KOPT-K1 (cell line): ENCODE results near the gene SERPINA3.

Source experiments
- H3K27ac ChIP-seq: fragments of 200-600 bp; sonication (generic); 2 replicates; pipeline ENCODE4 v1.5.1; 2016; ENCODE audit warnings: antibody characterized with exemption, mild to moderate bottlenecking, low read depth, low read length; ENCODE audit not compliant: poor library complexity, severe bottlenecking
- H3K36me3 ChIP-seq: fragments of 200-600 bp; sonication (generic); 2 replicates; pipeline ENCODE4 v1.5.1; 2017; ENCODE audit warnings: antibody characterized with exemption, mild to moderate bottlenecking, low read length, moderate library complexity; ENCODE audit not compliant: insufficient read depth
- H3K9me3 ChIP-seq: fragments of 200-600 bp; sonication (generic); 2 replicates; pipeline ENCODE4 v1.5.1; 2017; ENCODE audit warnings: antibody characterized with exemption, low read length, mild to moderate bottlenecking; ENCODE audit not compliant: insufficient read depth, poor library complexity, severe bottlenecking

The SERPINA3 gene

DNA sequence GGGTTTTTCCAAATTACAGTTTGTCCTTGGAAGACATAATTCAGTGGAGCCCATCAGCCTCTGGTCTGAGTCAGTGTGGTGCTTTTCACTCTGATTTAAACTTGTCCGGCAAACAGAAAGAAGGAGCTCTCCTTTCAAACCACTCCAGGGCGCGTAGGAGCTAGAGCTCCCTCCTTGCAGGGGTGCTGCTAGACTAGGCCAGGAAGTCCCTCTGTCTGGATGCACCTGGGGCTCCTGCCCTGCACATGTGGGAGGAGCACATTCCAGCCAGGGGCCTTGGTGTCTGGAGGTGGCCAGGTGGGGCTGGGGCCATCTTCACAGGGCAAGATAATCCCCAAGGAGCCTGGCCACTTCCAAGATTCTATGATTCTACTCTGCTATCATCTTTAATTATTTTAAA is 3.1 kb downstream of the SERPINA3 start:
- H3K27ac ChIP-seq = no peak overlapping the region
- H3K9me3 ChIP-seq = peaks cover 21% of the 10 kb centered on the region
- no peaks in the 10 kb centered on the region for H3K36me3 ChIP-seq

DNA sequence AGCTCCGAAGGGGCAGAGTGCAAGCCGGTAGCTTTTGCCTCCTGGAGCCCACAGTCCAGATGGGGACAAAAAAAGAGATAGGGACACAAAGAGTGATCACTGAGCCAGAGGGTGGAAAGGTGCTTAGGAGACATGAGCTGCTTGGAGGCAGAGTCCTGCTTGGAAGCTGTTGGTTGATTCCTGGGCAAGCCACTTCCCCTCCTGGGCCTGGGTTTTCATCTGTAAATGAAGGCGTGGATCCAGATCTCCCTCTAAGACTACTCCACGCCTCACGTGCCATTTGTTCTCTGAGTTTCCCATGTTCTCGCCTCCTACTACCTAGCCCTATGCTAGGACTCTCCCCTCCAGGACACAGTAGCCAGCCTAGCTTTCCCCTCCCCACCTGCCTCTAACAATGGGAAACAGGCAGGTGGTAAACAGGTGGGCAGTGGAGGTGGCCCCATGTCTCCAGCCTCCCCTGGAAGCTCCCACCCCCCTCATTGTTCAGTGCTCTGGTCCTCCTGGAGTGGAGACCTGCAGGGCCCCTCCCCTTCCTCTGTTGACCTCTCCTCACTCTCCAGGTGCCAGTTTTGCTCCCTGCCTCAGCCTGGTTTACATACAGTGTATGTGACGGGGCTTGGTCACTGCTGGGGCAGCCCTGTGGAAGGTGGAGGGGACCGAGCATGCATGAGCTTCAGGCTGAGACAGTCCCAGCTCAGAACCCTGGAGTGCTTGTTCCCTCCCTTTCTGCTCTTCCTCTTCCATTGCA is 3.8 kb downstream of the SERPINA3 start:
- Histone ChIP-seq H3K27ac (no peak overlapping the region), H3K36me3 (no peaks in the 10 kb centered on the region), H3K9me3 (peaks cover 21% of the 10 kb centered on the region)

DNA sequence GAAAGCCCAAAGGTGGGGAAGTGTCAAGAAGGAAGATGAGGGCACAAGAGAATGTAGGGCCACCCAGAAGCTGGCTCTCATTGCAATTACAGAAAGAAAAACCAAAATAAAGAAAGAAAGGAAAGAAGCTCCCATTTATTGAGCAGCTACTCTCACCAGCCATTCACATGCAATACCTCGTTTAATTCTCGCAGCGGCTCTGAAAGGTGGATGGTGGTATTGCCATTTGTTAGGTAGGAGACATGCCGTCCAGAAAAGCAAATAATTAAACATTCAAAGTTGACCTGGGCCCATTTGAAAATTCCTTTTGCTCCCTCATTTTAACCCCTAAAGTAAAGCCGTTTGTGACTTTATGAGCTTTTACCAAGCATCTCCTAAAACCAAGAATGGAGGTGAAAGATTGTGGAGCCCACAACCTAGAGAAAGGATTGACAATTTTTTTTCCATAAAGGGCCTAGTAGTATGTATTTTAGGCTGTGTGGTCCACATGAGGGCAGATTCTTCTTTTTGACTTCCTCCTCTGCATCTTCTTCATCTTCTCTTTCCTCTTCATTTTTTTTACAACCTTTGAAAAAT is 5.3 kb downstream of the SERPINA3 start:
- Histone ChIP-seq H3K36me3 (no peaks in the 10 kb centered on the region), H3K27ac (no peak overlapping the region)

DNA sequence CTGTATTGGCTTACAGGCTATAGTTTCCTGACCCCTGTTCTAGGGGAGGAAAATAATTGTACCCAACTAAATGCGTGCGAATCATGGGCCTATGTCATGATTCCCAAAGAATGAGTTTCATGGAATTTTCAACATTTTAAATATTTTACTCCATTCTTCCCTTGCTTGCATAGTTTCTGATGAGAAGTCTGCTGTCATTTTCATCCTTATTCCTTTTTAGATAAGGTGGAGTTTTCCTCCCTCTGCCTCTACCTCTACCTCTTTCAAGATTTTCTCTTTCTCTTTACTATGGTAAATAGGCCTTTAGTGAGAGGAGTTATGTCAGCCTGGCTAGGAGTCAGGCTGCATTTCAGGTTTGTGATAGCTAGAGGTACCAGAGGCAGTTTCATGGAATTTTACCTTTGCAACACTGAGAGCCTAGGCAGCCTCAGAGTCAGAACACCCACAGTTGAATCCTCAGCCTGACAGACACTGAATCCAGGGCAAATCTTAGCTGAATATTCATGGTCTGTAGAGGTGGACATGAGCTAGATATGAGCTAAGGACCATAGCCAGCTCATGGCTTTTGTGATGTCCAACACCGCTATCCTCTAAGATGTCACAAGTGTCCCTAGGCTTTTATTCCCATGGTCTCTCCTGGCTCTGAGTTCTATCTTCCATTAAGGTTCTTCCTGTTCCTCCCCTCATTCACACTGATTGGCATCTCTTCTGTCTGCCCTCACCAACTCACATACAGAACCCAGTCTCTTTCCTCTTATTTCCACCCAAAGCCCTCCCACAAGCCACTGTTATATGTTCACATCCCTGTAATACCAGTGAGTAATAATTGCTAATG is 6.0 kb downstream of the SERPINA3 start:
- H3K36me3 ChIP-seq = no peaks in the 10 kb centered on the region
- peaks cover 21% of the 10 kb centered on the region for H3K9me3 ChIP-seq
- no peak overlapping the region for H3K27ac ChIP-seq

More for the DNA sequence above, 5.3 kb downstream of the SERPINA3 start:
- H3K9me3 ChIP-seq = peaks cover 21% of the 10 kb centered on the region

DNA sequence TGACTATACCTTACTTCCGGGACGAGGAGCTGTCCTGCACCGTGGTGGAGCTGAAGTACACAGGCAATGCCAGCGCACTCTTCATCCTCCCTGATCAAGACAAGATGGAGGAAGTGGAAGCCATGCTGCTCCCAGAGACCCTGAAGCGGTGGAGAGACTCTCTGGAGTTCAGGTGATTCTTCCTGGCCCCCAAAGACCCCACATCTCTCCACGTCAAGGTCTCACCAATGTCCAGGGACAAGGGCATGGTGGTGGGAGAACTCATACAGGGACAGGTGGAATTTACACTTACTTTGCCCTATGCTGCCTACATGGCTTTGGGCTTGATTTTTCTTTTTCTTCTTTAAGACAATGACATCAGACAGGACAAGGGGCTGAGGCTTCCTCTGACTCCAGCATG is 7.1 kb downstream of the SERPINA3 start:
- peaks cover 21% of the 10 kb centered on the region for H3K9me3 ChIP-seq
- H3K27ac ChIP-seq = no peak overlapping the region
- H3K36me3 ChIP-seq = no peaks in the 10 kb centered on the region

DNA sequence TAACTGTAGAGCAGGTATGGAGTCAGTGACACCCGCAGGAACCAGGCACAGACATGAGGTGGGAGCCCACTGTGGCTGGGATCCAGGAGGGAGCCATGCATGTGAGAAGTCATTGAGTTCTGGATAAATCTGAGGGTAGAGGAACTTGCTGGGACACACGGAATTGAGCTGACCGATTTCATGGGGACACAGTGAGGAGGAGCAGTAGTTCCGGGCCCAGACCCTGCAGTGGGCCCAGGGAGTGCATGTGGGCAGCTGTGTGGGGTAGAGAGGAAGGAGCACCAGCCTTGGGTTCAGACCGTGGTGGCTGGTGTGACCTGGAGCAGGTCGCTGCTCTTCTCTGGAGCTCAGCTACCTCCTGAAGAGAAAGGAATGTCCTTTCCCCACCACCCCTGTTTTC is 8.4 kb downstream of the SERPINA3 start:
- no peaks in the 10 kb centered on the region for H3K36me3 ChIP-seq
- peaks cover 21% of the 10 kb centered on the region for H3K9me3 ChIP-seq
- no peak overlapping the region for H3K27ac ChIP-seq

DNA sequence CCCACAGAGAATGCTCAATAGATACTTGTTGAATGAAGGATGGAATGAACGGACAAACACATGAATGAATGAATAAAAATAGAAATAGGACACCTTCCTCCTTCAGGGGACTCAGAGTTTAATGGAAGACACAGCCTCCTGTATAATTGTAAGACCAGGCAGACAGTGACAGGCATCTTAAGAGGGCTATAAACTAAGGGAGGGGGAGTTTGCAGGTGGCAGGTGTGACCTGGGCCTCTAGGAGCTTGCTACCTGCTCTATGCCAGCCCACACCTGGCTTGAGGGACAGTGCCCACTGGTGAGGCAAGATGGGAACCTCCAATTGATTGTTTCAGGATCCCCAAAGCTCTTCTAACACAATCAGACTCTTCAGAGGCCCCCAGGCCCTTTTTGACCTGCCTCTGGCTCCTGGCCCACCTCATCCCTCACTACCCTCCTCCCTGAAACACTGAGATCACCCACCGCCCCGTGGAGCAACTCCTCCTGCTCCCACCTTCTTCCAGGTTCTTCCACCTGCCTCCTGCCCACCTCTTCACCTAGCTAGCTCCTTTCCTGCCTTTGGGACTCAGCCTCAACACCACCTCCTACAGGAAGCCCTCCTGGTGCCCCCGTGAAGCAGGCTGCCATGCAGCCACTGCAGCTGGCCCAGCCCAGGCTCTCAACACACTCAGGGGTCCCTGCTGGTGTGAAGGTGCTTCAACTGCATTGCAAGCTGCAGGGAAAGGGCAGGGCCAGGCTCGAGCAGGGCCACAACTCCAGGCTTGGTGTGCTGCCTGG is 9.4 kb downstream of the SERPINA3 start:
- peaks cover 21% of the 10 kb centered on the region for H3K9me3 ChIP-seq
- H3K36me3 ChIP-seq = no peaks in the 10 kb centered on the region
- no peak overlapping the region for H3K27ac ChIP-seq

DNA sequence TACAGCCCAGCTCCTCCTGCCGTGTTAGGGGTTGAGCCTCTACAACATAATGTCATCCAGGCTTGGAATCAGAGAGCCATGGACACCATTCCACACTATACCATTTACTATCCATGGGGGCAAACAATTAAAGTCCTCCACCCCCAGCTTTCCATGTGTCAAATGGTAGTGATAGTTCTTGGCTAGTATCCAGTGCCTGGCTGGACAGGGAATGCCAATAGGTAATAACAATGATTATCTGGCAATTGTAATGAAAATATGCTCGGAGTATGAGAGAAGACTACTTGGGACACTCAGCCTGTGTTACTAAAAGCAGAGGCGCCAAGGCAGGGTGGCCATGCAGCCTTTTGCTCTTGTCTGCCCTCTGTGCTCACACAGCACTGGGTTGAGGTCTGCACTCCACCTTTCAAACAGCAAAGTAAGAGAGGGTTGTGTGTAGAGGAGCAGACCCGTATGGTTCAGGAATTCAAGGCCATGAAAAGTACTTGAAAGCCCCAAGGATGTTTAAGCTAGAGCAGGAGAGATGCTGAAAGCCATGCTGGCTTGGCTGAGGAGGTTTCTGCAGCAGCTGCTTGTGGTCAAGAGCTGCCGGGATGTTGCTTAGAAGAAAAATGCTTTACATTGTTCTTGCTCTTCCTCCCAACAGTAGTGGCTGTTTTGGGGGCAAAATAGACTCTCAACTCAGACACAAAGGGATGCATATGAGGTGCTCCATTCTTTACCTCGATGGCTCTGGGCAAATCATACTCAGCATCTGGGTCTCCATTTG is 10.6 kb downstream of the SERPINA3 start:
- H3K36me3 ChIP-seq = no peaks in the 10 kb centered on the region
- H3K9me3 ChIP-seq = peaks cover 12% of the 10 kb centered on the region
- H3K27ac ChIP-seq = no peak overlapping the region

DNA sequence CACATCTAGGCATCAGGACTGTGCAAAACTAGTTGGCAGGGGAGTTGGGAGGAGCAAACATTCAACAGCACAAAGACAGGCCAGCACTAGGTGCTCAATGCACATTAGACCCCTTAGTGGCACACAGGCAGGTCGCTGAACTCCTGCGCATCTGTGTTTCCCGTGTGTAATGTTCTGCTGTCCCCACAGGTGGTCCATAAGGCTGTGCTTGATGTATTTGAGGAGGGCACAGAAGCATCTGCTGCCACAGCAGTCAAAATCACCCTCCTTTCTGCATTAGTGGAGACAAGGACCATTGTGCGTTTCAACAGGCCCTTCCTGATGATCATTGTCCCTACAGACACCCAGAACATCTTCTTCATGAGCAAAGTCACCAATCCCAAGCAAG is 11.2 kb downstream of the SERPINA3 start:
- Histone ChIP-seq H3K9me3 (peaks cover 7% of the 10 kb centered on the region), H3K27ac (no peak overlapping the region), H3K36me3 (no peaks in the 10 kb centered on the region)

DNA sequence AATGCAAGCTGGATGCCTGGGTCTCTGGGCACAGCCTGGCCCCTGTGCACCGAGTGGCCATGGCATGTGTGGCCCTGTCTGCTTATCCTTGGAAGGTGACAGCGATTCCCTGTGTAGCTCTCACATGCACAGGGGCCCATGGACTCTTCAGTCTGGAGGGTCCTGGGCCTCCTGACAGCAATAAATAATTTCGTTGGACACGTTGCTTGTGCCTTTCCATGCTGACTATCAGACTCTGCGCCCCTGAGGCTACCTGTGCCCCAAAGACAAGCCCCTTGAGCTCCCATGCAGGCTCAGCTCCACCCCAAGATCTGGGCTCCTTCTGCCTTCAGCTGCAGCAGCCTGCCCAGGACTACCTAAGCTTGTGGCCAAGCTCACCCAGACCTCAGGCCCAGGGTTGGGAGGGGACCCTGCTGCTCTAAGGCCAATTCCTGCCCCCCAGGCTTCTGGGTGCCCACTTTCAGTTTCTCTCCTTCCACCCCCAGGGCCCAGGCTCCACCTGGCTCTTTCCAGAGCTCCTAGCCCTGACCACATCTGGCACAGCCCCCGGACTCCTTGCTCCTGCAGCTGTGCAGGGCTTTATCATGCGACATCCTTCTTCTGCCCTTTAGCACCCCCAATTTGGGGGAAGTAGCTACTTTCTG is 11.8 kb downstream of the SERPINA3 start:
- Histone ChIP-seq H3K9me3 (peaks cover under 1% of the 10 kb centered on the region), H3K27ac (no peak overlapping the region), H3K36me3 (no peaks in the 10 kb centered on the region)

DNA sequence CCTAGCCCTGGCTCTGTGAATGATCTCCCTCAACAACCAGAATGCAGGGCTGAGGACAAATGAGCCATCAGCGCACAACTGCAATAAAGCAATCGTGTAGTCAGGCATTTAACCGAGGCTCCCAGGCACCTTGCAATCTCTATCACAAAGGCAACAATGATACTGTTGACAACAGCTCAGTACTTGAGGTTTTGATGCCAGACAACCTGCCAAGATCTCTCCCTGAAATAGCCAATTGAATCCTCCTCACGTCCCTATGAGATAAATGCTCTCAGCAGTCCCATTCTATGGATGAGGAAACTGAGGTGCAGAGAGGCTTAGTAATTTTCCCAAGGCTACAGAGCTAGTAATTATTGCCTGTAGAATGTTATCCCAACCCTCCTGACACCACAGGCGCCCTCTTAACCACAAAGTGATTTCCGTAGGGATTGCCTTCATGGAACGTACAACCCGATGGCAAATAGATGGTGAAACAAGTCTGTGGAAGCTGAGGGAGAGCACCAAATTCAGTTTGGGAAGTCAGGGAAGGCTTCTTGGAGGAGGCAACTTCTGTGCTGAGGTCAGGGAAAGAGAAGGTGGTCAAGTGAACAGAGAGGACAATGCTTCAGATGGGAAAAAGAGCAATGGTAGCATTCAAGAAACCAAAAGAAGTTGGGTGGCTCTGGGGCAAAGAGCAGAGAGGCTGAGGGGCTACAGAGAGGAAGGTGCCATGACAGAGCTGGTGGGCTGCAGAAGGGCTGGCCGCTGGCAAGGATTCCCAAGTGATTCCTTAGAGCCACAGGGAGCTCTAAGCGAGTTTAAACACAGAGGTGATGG is 12.6 kb downstream of the SERPINA3 start:
- Histone ChIP-seq H3K27ac (no peak overlapping the region), H3K36me3 (no peaks in the 10 kb centered on the region), H3K9me3 (no peaks in the 10 kb centered on the region)

DNA sequence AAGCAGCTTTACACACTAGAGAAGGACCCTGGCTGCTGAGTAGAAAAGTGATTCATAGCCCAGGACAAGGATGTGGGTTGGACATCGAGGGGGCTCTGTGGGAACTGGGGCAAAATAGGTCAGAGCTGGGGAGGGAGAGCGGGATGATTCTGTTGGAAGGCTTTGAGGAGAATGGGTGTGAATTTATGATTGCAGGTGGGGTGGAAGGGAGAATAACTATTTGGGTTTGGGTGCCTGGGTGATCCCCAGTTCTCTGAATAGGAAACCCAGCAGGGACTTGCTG is 13.1 kb downstream of the SERPINA3 start:
- Histone ChIP-seq H3K36me3 (no peaks in the 10 kb centered on the region), H3K27ac (no peak overlapping the region), H3K9me3 (no peaks in the 10 kb centered on the region)

DNA sequence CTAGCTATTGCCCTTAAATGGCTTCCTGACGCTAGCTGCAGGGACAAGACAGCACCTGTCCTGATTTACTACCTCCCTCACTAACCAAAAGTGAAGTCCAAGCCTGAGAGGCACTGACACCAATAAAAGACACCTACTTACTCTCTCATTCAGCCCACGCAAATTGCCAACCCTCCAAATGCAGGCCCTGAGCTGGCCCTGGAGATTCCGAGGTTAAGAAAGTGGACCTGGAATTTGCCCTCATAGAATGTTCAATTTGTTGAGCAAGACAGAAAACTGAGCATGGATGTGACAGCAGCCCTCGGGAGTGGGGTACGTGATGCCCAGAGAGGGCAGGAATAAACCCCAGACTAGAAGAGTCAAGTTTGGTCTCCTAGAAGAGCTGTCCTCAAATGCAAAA is 16.4 kb downstream of the SERPINA3 start:
- Histone ChIP-seq H3K36me3 (no peaks in the 10 kb centered on the region), H3K9me3 (no peaks in the 10 kb centered on the region), H3K27ac (no peak overlapping the region)
